ENCODE results near the gene GPRC5C.

The GPRC5C gene

GRCh38 chr17:74430706-74431567, 951 bp upstream of the GPRC5C start:
- peak; percentile 75 for DNase-seq (ENCODE audit: low spot score)
- in situ Hi-C loops (cut with MboI; ENCODE audit: low sequenced_read_pairs, unreplicated experiment), result no loop called here

GRCh38 chr17:74432424-74432690, 469 bp downstream of the GPRC5C start:
- no peak for TF ChIP-seq CTCF (IDR thresholded peaks at IDR 0.05; ENCODE audit: borderline replicate concordance, control extremely low read depth, extremely low read depth, insufficient read depth, missing control alignments)
- DNase-seq (ENCODE audit: low spot score), result no peak
- in situ Hi-C loops (cut with MboI; ENCODE audit: low sequenced_read_pairs, unreplicated experiment), result no loop called here

More at GRCh38 chr17:74430706-74431567, 951 bp upstream of the GPRC5C start:
- no peak for TF ChIP-seq CTCF (IDR thresholded peaks at IDR 0.05; ENCODE audit: borderline replicate concordance, control extremely low read depth, extremely low read depth, insufficient read depth, missing control alignments)

- in situ Hi-C loops (cut with MboI; ENCODE audit: low sequenced_read_pairs, unreplicated experiment), result no loop called here
- DNase-seq (ENCODE audit: low spot score), result no peak
- TF ChIP-seq CTCF (IDR thresholded peaks at IDR 0.05; ENCODE audit: borderline replicate concordance, control extremely low read depth, extremely low read depth, insufficient read depth, missing control alignments), result no peak
These were observed 991 bp downstream of the GPRC5C start for GRCh38 chr17:74432766-74433391.

GRCh38 chr17:74433421-74434121, 1.7 kb downstream of the GPRC5C start:
- in situ Hi-C loops (cut with MboI; ENCODE audit: low sequenced_read_pairs, unreplicated experiment), result no loop called here
- DNase-seq (ENCODE audit: low spot score), result no peak
- TF ChIP-seq CTCF (IDR thresholded peaks at IDR 0.05; ENCODE audit: borderline replicate concordance, control extremely low read depth, extremely low read depth, insufficient read depth, missing control alignments), result no peak

- TF ChIP-seq CTCF (IDR thresholded peaks at IDR 0.05; ENCODE audit: borderline replicate concordance, control extremely low read depth, extremely low read depth, insufficient read depth, missing control alignments), result no peak
- in situ Hi-C loops (cut with MboI; ENCODE audit: low sequenced_read_pairs, unreplicated experiment), result no loop called here
- no peak for DNase-seq (ENCODE audit: low spot score)
These were observed 4.0 kb downstream of the GPRC5C start for GRCh38 chr17:74435775-74436359.

- DNase-seq (ENCODE audit: low spot score), result no peak
- in situ Hi-C loops (cut with MboI; ENCODE audit: low sequenced_read_pairs, unreplicated experiment), result no loop called here
These were observed 5.8 kb downstream of the GPRC5C start for GRCh38 chr17:74437702-74438101.

More at GRCh38 chr17:74437702-74438101, 5.8 kb downstream of the GPRC5C start:
- peak; percentile 53 for TF ChIP-seq CTCF (IDR thresholded peaks at IDR 0.05; ENCODE audit: borderline replicate concordance, control extremely low read depth, extremely low read depth, insufficient read depth, missing control alignments)

Measured in GM13976 (cell line).